ENCODE data around the gene FOSL1. TPM values are rescaled to one million over a fixed set of nuclear protein-coding genes. Genes with fewer than 3 reads are reported as not detected.

Gene FOSL1
- total RNA-seq, 4 donors from 2014 or later: 0.36 to 9.3 (median 5.2) TPM

- Histone ChIP-seq H3K36me3 (no peaks in the 10 kb centered on the region), H3K27me3 (peaks cover 0 to 2% (median 0%) of the 10 kb centered on the region in 3 donors), H3K4me3 (no peak overlapping the region), H3K27ac (no peak overlapping the region), H3K9me3 (no peaks in the 10 kb centered on the region), H3K4me1 (no peaks in the 10 kb centered on the region)
- ATAC-seq (no peak), DNase-seq (no peak)
- intact Hi-C loops (cut with DNase I; ENCODE audit: low total_unique reads) (no loop called here), in situ Hi-C loops (cut with MboI; ENCODE audit: low sequenced_read_pairs in 4 of 4) (no loop called here)
- TF ChIP-seq CTCF (IDR thresholded peaks at IDR 0.05 in 4 of 5, conservative IDR thresholded peaks at IDR 0.05 in 1 of 5) (no peak), POLR2A (IDR thresholded peaks at IDR 0.05) (no peak)
Measured at GRCh38 chr11:65941720-65942310, 41.6 kb upstream of the FOSL1 start.

GRCh38 chr11:65937766-65938165 lies 37.6 kb upstream of the FOSL1 start:
- Histone ChIP-seq H3K4me1 (no peaks in the 10 kb centered on the region), H3K9me3 (no peaks in the 10 kb centered on the region), H3K36me3 (no peaks in the 10 kb centered on the region), H3K4me3 (no peak overlapping the region), H3K27me3 (peaks cover 0 to 6% (median 2%) of the 10 kb centered on the region in 3 donors), H3K27ac (no peak overlapping the region)
- intact Hi-C loops (cut with DNase I; ENCODE audit: low total_unique reads) (no loop called here), in situ Hi-C loops (cut with MboI; ENCODE audit: low sequenced_read_pairs in 4 of 4) (no loop called here)
- no peak for ATAC-seq
- DNase-seq: no peak
- no peak for TF ChIP-seq CTCF (IDR thresholded peaks at IDR 0.05 in 4 of 5, conservative IDR thresholded peaks at IDR 0.05 in 1 of 5)
- TF ChIP-seq POLR2A (IDR thresholded peaks at IDR 0.05): no peak

GRCh38 chr11:65934014-65934413 lies 33.8 kb upstream of the FOSL1 start:
- Histone ChIP-seq H3K27me3 (peaks cover 0 to 6% (median 0%) of the 10 kb centered on the region in 3 donors), H3K4me3 (no peak overlapping the region), H3K4me1 (no peaks in the 10 kb centered on the region), H3K9me3 (no peaks in the 10 kb centered on the region), H3K36me3 (no peaks in the 10 kb centered on the region), H3K27ac (no peak overlapping the region)
- in situ Hi-C loops (cut with MboI; ENCODE audit: low sequenced_read_pairs in 4 of 4): no loop called here
- ATAC-seq (no peak), DNase-seq (no peak)
- intact Hi-C loops (cut with DNase I; ENCODE audit: low total_unique reads): no loop called here
- TF ChIP-seq CTCF (IDR thresholded peaks at IDR 0.05 in 4 of 5, conservative IDR thresholded peaks at IDR 0.05 in 1 of 5): no peak
- no peak for TF ChIP-seq POLR2A (IDR thresholded peaks at IDR 0.05)

- ATAC-seq: no peak
- H3K9me3 ChIP-seq: no peaks in the 10 kb centered on the region
- no peaks in the 10 kb centered on the region for H3K4me1 ChIP-seq
- no peak for DNase-seq
- intact Hi-C loops (cut with DNase I; ENCODE audit: low total_unique reads): no loop called here
- peaks cover 0 to 6% (median 0%) of the 10 kb centered on the region in 3 donors for H3K27me3 ChIP-seq
- H3K4me3 ChIP-seq: no peak overlapping the region
- H3K36me3 ChIP-seq: no peaks in the 10 kb centered on the region
- H3K27ac ChIP-seq: no peak overlapping the region
- in situ Hi-C loops (cut with MboI; ENCODE audit: low sequenced_read_pairs in 4 of 4): no loop called here
- TF ChIP-seq CTCF (IDR thresholded peaks at IDR 0.05 in 4 of 5, conservative IDR thresholded peaks at IDR 0.05 in 1 of 5) (no peak), POLR2A (IDR thresholded peaks at IDR 0.05) (no peak)
Measured at GRCh38 chr11:65932558-65932919, 32.4 kb upstream of the FOSL1 start.
